Measurements from ENCODE around the gene NDUFS7. TPM values are rescaled to one million over a fixed set of nuclear protein-coding genes. Genes with fewer than 3 reads are reported as not detected.

Gene NDUFS7
- total RNA-seq, 1 experiment from 2014 or later, result 98.1 TPM

- peak overlapping the region; percentile 83 for H3K4me2 ChIP-seq (ENCODE audit: low read depth, low read length, poor library complexity, severe bottlenecking)
- H3K9me2 ChIP-seq (replicated peaks; ENCODE audit: insufficient read depth, low read length), result no peaks in the 10 kb centered on the region
- H3K9me3 ChIP-seq (ENCODE audit: low read length), result no peaks in the 10 kb centered on the region
- 0 out of 2 replicates have a peak overlapping the region, but pooled peaks have one; percentile 28 for H3K27ac ChIP-seq (ENCODE audit: low read length)
- peak overlapping the region; percentile 91 for H3K4me3 ChIP-seq (ENCODE audit: low read length)
- H3K4me1 ChIP-seq (ENCODE audit: low read length), result peaks cover 19% of the 10 kb centered on the region
- H2AFZ ChIP-seq (ENCODE audit: low read length), result peak overlapping the region; percentile 59; the same call in 1 of the 2 replicates
- DNase-seq, result no peak
- H3K27me3 ChIP-seq (ENCODE audit: low read length), result no peaks in the 10 kb centered on the region
- no peaks in the 10 kb centered on the region for H4K20me1 ChIP-seq (ENCODE audit: insufficient read depth, low read depth, low read length)
- H3K36me3 ChIP-seq (ENCODE audit: insufficient read depth, low read length), result peaks cover 6% of the 10 kb centered on the region
- peak overlapping the region; percentile 95 for H3K9ac ChIP-seq (ENCODE audit: low read length)
- H3K79me2 ChIP-seq (ENCODE audit: low read length), result peaks cover 21% of the 10 kb centered on the region
These were observed 28.6 kb upstream of the NDUFS7 start for GRCh38 chr19:1354970-1355567.

- peaks cover 19% of the 10 kb centered on the region for H3K4me1 ChIP-seq (ENCODE audit: low read length)
- no peaks in the 10 kb centered on the region for H4K20me1 ChIP-seq (ENCODE audit: insufficient read depth, low read depth, low read length)
- H3K4me3 ChIP-seq (ENCODE audit: low read length), result peak overlapping the region; percentile 91
- peak overlapping the region; percentile 95 for H3K9ac ChIP-seq (ENCODE audit: low read length)
- DNase-seq, result peak; percentile 55
- H2AFZ ChIP-seq (ENCODE audit: low read length), result peak overlapping the region; percentile 59; the same call in 1 of the 2 replicates
- H3K79me2 ChIP-seq (ENCODE audit: low read length), result peaks cover 21% of the 10 kb centered on the region
- H3K9me3 ChIP-seq (ENCODE audit: low read length), result no peaks in the 10 kb centered on the region
- H3K27me3 ChIP-seq (ENCODE audit: low read length), result no peaks in the 10 kb centered on the region
- peaks cover 6% of the 10 kb centered on the region for H3K36me3 ChIP-seq (ENCODE audit: insufficient read depth, low read length)
- no peaks in the 10 kb centered on the region for H3K9me2 ChIP-seq (replicated peaks; ENCODE audit: insufficient read depth, low read length)
- H3K27ac ChIP-seq (ENCODE audit: low read length), result 0 out of 2 replicates have a peak overlapping the region, but pooled peaks have one; percentile 28
- H3K4me2 ChIP-seq (ENCODE audit: low read depth, low read length, poor library complexity, severe bottlenecking), result peak overlapping the region; percentile 83
These were observed 27.9 kb upstream of the NDUFS7 start for GRCh38 chr19:1355568-1356507.

- H3K4me1 ChIP-seq (ENCODE audit: low read length), result peaks cover 19% of the 10 kb centered on the region
- H3K36me3 ChIP-seq (ENCODE audit: insufficient read depth, low read length), result peaks cover 6% of the 10 kb centered on the region
- peaks cover 21% of the 10 kb centered on the region for H3K79me2 ChIP-seq (ENCODE audit: low read length)
- H3K9ac ChIP-seq (ENCODE audit: low read length), result no peak overlapping the region
- H2AFZ ChIP-seq (ENCODE audit: low read length), result no peak overlapping the region
- H3K4me3 ChIP-seq (ENCODE audit: low read length), result no peak overlapping the region
- H4K20me1 ChIP-seq (ENCODE audit: insufficient read depth, low read depth, low read length), result no peaks in the 10 kb centered on the region
- no peaks in the 10 kb centered on the region for H3K9me3 ChIP-seq (ENCODE audit: low read length)
- DNase-seq, result no peak
- no peak overlapping the region for H3K27ac ChIP-seq (ENCODE audit: low read length)
- no peaks in the 10 kb centered on the region for H3K27me3 ChIP-seq (ENCODE audit: low read length)
- H3K9me2 ChIP-seq (replicated peaks; ENCODE audit: insufficient read depth, low read length), result no peaks in the 10 kb centered on the region
- H3K4me2 ChIP-seq (ENCODE audit: low read depth, low read length, poor library complexity, severe bottlenecking), result peak overlapping the region; percentile 83
These were observed 27.2 kb upstream of the NDUFS7 start for GRCh38 chr19:1356508-1356865.

GRCh38 chr19:1357531-1358109 is 26.1 kb upstream of the NDUFS7 start:
- no peak overlapping the region for H3K27ac ChIP-seq (ENCODE audit: low read length)
- H3K4me2 ChIP-seq (ENCODE audit: low read depth, low read length, poor library complexity, severe bottlenecking), result no peak overlapping the region
- H3K4me3 ChIP-seq (ENCODE audit: low read length), result no peak overlapping the region
- H3K9ac ChIP-seq (ENCODE audit: low read length), result no peak overlapping the region
- H3K27me3 ChIP-seq (ENCODE audit: low read length), result no peaks in the 10 kb centered on the region
- H3K9me2 ChIP-seq (replicated peaks; ENCODE audit: insufficient read depth, low read length), result no peaks in the 10 kb centered on the region
- H3K79me2 ChIP-seq (ENCODE audit: low read length), result peaks cover 21% of the 10 kb centered on the region
- H3K9me3 ChIP-seq (ENCODE audit: low read length), result no peaks in the 10 kb centered on the region
- H3K36me3 ChIP-seq (ENCODE audit: insufficient read depth, low read length), result peaks cover 6% of the 10 kb centered on the region
- no peak overlapping the region for H2AFZ ChIP-seq (ENCODE audit: low read length)
- H3K4me1 ChIP-seq (ENCODE audit: low read length), result peaks cover 19% of the 10 kb centered on the region
- DNase-seq, result no peak
- no peaks in the 10 kb centered on the region for H4K20me1 ChIP-seq (ENCODE audit: insufficient read depth, low read depth, low read length)

- peaks cover 11% of the 10 kb centered on the region for H3K4me1 ChIP-seq (ENCODE audit: low read length)
- peaks cover 6% of the 10 kb centered on the region for H3K36me3 ChIP-seq (ENCODE audit: insufficient read depth, low read length)
- no peak overlapping the region for H3K27ac ChIP-seq (ENCODE audit: low read length)
- peaks cover 18% of the 10 kb centered on the region for H3K79me2 ChIP-seq (ENCODE audit: low read length)
- H2AFZ ChIP-seq (ENCODE audit: low read length), result no peak overlapping the region
- no peaks in the 10 kb centered on the region for H3K9me3 ChIP-seq (ENCODE audit: low read length)
- H3K27me3 ChIP-seq (ENCODE audit: low read length), result no peaks in the 10 kb centered on the region
- DNase-seq, result no peak
- no peak overlapping the region for H3K9ac ChIP-seq (ENCODE audit: low read length)
- H3K4me2 ChIP-seq (ENCODE audit: low read depth, low read length, poor library complexity, severe bottlenecking), result no peak overlapping the region
- H3K9me2 ChIP-seq (replicated peaks; ENCODE audit: insufficient read depth, low read length), result no peaks in the 10 kb centered on the region
- H3K4me3 ChIP-seq (ENCODE audit: low read length), result no peak overlapping the region
- H4K20me1 ChIP-seq (ENCODE audit: insufficient read depth, low read depth, low read length), result no peaks in the 10 kb centered on the region
These were observed 23.4 kb upstream of the NDUFS7 start for GRCh38 chr19:1360126-1360817.

- Histone ChIP-seq H3K79me2 (ENCODE audit: low read length) (peaks cover 11% of the 10 kb centered on the region), H4K20me1 (ENCODE audit: insufficient read depth, low read depth, low read length) (no peaks in the 10 kb centered on the region), H3K4me1 (ENCODE audit: low read length) (peaks cover 6% of the 10 kb centered on the region), H2AFZ (ENCODE audit: low read length) (no peak overlapping the region), H3K27me3 (ENCODE audit: low read length) (no peaks in the 10 kb centered on the region), H3K9ac (ENCODE audit: low read length) (no peak overlapping the region), H3K9me2 (replicated peaks; ENCODE audit: insufficient read depth, low read length) (no peaks in the 10 kb centered on the region), H3K27ac (ENCODE audit: low read length) (no peak overlapping the region), H3K9me3 (ENCODE audit: low read length) (no peaks in the 10 kb centered on the region), H3K4me2 (ENCODE audit: low read depth, low read length, poor library complexity, severe bottlenecking) (no peak overlapping the region), H3K36me3 (ENCODE audit: insufficient read depth, low read length) (peaks cover 6% of the 10 kb centered on the region), H3K4me3 (ENCODE audit: low read length) (no peak overlapping the region)
- DNase-seq, result no peak
These were observed 22.8 kb upstream of the NDUFS7 start for GRCh38 chr19:1360818-1361461.

- no peaks in the 10 kb centered on the region for H3K4me1 ChIP-seq (ENCODE audit: low read length)
- no peak overlapping the region for H3K27ac ChIP-seq (ENCODE audit: low read length)
- no peak overlapping the region for H3K4me2 ChIP-seq (ENCODE audit: low read depth, low read length, poor library complexity, severe bottlenecking)
- no peak overlapping the region for H3K9ac ChIP-seq (ENCODE audit: low read length)
- no peak for DNase-seq
- peaks cover 6% of the 10 kb centered on the region for H3K36me3 ChIP-seq (ENCODE audit: insufficient read depth, low read length)
- H3K79me2 ChIP-seq (ENCODE audit: low read length), result peaks cover 3% of the 10 kb centered on the region; the same call in 1 of the 2 replicates
- no peaks in the 10 kb centered on the region for H4K20me1 ChIP-seq (ENCODE audit: insufficient read depth, low read depth, low read length)
- no peaks in the 10 kb centered on the region for H3K9me2 ChIP-seq (replicated peaks; ENCODE audit: insufficient read depth, low read length)
- no peak overlapping the region for H3K4me3 ChIP-seq (ENCODE audit: low read length)
- H3K9me3 ChIP-seq (ENCODE audit: low read length), result no peaks in the 10 kb centered on the region
- no peak overlapping the region for H2AFZ ChIP-seq (ENCODE audit: low read length)
- no peaks in the 10 kb centered on the region for H3K27me3 ChIP-seq (ENCODE audit: low read length)
These were observed 21.9 kb upstream of the NDUFS7 start for GRCh38 chr19:1361601-1362386.

Measured in Karpas-422 (cell line).